ENCODE measurements around the gene PRKAR2B. TPM values are rescaled to one million over a fixed set of nuclear protein-coding genes. Genes with fewer than 3 reads are reported as not detected.

The PRKAR2B gene
- total RNA-seq, 2 donors from 2014 or later = 3.9 to 5.3 TPM

DNA sequence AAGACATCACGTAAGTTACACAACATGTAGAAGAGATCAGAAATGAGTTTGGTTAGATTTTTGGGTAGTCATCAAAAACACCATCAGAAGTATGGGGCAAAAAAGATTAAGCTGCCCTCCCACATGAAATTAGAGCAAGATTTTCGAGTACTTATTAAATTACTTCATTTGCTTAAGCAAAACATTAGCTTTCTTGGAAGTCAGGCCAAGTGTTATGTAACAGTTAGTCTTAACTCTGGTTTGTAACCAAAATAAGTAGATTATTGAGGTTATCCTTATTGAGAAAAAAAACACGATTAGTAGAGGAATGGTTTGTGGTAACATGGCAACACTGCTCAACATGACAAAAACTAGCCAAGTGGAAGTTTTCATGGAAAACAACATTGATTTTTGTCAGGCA lies 162.2 kb downstream of the PRKAR2B start:
- peak overlapping the region; percentile 16 to 36 for H3K27ac ChIP-seq
- no peak overlapping the region for H3K4me3 ChIP-seq
- TF ChIP-seq, protein P1, sequence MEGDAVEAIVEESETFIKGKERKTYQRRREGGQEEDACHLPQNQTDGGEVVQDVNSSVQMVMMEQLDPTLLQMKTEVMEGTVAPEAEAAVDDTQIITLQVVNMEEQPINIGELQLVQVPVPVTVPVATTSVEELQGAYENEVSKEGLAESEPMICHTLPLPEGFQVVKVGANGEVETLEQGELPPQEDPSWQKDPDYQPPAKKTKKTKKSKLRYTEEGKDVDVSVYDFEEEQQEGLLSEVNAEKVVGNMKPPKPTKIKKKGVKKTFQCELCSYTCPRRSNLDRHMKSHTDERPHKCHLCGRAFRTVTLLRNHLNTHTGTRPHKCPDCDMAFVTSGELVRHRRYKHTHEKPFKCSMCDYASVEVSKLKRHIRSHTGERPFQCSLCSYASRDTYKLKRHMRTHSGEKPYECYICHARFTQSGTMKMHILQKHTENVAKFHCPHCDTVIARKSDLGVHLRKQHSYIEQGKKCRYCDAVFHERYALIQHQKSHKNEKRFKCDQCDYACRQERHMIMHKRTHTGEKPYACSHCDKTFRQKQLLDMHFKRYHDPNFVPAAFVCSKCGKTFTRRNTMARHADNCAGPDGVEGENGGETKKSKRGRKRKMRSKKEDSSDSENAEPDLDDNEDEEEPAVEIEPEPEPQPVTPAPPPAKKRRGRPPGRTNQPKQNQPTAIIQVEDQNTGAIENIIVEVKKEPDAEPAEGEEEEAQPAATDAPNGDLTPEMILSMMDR (IDR thresholded peaks at IDR 0.05) = no peak

DNA sequence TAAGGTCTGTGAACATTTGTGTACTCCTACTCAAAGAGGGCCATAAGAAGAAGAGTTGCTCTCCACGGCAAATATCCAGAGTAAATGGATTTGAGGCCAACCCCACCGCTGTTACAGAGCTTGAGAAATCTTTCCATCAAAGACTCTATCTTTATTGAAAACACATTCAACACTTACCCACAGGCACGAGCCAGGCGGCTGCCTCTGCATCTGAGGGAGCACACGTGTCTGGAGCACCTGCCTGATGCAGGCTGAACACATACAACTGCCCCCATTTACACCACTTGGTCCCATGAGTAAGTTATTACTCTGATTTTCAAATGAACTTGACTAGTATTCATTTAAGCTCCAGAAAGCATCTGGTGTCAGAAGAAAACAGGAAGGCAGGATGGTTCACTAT lies 163.0 kb downstream of the PRKAR2B start:
- H3K4me1 ChIP-seq (ENCODE audit: control insufficient read depth in 1 of 2, low read depth in 2 of 2) = peaks cover 0 to 24% of the 10 kb centered on the region in 2 donors
- no peak for DNase-seq (ENCODE audit: low spot score)
- H3K36me3 ChIP-seq = peaks cover 17% of the 10 kb centered on the region
- ATAC-seq (ENCODE audit: insufficient number of reproducible peaks, low FRiP score, low read depth) = no peak
- no peaks in the 10 kb centered on the region for H3K27me3 ChIP-seq (replicated peaks; ENCODE audit: insufficient read depth)
- no peaks in the 10 kb centered on the region for H3K9me3 ChIP-seq
- H3K4me3 ChIP-seq = no peak overlapping the region
- TF ChIP-seq, protein P1 (IDR thresholded peaks at IDR 0.05) = no peak
- H3K27ac ChIP-seq = peak overlapping the region; percentile 16 to 36

More for the DNA sequence above, 162.2 kb downstream of the PRKAR2B start:
- DNase-seq (ENCODE audit: low spot score) (no peak), ATAC-seq (ENCODE audit: insufficient number of reproducible peaks, low FRiP score, low read depth) (no peak)
- Histone ChIP-seq H3K9me3 (no peaks in the 10 kb centered on the region), H3K27me3 (replicated peaks; ENCODE audit: insufficient read depth) (no peaks in the 10 kb centered on the region), H3K4me1 (ENCODE audit: control insufficient read depth in 1 of 2, low read depth in 2 of 2) (peaks cover 0 to 24% of the 10 kb centered on the region in 2 donors), H3K36me3 (peaks cover 21% of the 10 kb centered on the region)

DNA sequence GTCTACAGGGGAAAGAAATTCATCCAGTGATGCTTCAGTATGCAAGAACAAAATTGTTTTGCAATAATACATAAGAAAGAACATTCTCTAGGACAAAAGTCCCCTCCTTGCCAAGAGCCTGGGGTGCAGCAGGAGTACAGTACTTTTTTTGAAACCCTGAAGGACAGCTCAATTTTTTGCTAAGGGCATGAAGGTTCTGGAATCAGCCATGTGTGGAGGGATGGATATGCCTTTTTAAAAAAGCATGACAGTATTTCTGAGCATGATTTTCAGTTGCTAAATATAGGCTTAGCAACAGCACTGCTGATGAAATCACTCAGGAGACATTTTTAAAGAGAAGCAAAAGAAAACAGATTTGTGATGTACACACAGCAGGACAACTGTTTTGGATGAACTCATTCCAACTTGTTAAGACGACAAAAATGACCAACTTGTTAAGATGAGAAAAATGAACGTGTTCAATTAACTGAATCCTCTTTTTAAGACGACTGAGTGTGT lies 163.6 kb downstream of the PRKAR2B start:
- Histone ChIP-seq H3K9me3 (no peaks in the 10 kb centered on the region), H3K27me3 (replicated peaks; ENCODE audit: insufficient read depth) (no peaks in the 10 kb centered on the region), H3K4me3 (no peak overlapping the region), H3K36me3 (peaks cover 17% of the 10 kb centered on the region), H3K4me1 (ENCODE audit: control insufficient read depth in 1 of 2, low read depth in 2 of 2) (peaks cover 0 to 24% of the 10 kb centered on the region in 2 donors), H3K27ac (peak overlapping the region; percentile 36 to 51)
- DNase-seq (ENCODE audit: low spot score) = no peak
- ATAC-seq (ENCODE audit: insufficient number of reproducible peaks, low FRiP score, low read depth) = no peak
- TF ChIP-seq, protein P1 (IDR thresholded peaks at IDR 0.05) = no peak

DNA sequence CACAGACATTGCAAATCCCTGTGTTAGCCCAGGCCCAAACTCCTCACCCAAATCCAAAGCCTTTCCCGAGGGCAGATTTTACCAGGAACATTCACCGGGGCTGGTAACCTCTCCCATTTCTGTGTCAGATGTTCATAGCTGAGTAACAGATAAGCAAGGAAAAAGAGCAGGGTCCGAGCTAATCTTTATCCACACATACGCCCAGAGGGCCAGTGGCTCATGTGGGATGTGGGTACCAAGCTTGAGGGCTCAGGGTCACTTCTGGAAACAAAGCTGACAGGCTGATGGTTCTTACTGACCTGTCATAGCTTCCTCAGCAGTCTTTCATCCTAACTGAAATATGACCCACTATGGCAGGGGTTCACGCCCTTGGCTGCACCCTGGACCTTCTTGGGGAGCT lies 164.1 kb downstream of the PRKAR2B start:
- ATAC-seq (ENCODE audit: insufficient number of reproducible peaks, low FRiP score, low read depth) = no peak
- Histone ChIP-seq H3K27me3 (replicated peaks; ENCODE audit: insufficient read depth) (no peaks in the 10 kb centered on the region), H3K27ac (peak overlapping the region; percentile 36 to 51), H3K4me1 (ENCODE audit: control insufficient read depth in 1 of 2, low read depth in 2 of 2) (peaks cover 0 to 24% of the 10 kb centered on the region in 2 donors), H3K36me3 (peaks cover 17% of the 10 kb centered on the region), H3K4me3 (no peak overlapping the region), H3K9me3 (no peaks in the 10 kb centered on the region)
- no peak for DNase-seq (ENCODE audit: low spot score)
- TF ChIP-seq, protein P1 (IDR thresholded peaks at IDR 0.05) = no peak

DNA sequence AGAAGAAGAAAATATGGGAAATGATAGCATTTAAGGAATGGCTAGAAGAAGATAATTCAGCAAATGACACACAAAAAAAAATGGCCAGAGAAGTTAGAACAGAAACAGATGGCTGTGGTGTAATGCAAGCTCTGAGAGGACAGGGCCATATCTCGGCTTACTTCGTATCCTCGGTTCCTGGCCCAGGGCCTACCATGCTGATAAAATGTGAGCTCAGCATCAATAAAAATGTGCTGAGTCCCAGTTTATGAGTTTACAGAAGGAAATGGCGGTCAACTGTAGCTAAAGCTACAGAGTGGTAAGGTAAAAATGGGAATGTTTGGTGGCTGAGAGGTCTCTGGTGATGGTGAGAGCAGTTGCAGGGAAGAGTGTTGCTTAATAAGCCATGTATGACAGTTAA lies 165.1 kb downstream of the PRKAR2B start:
- TF ChIP-seq, protein P1 (IDR thresholded peaks at IDR 0.05) = no peak
- no peak overlapping the region for H3K4me3 ChIP-seq
- ATAC-seq (ENCODE audit: insufficient number of reproducible peaks, low FRiP score, low read depth) (no peak), DNase-seq (ENCODE audit: low spot score) (no peak)
- peaks cover 11% of the 10 kb centered on the region for H3K36me3 ChIP-seq
- no peak overlapping the region for H3K27ac ChIP-seq
- H3K9me3 ChIP-seq = no peaks in the 10 kb centered on the region
- H3K27me3 ChIP-seq (replicated peaks; ENCODE audit: insufficient read depth) = no peaks in the 10 kb centered on the region
- H3K4me1 ChIP-seq (ENCODE audit: control insufficient read depth in 1 of 2, low read depth in 2 of 2) = peaks cover 0 to 24% of the 10 kb centered on the region in 2 donors
